AG04450 (cell line): ENCODE measurements around the gene SRPK2. TPM values are rescaled to one million over a fixed set of nuclear protein-coding genes. Genes with fewer than 3 reads are reported as not detected.
A peak's percentile ranks its signal among the peaks of the same experiment; 100 is the strongest.
"Not testable (repeated sequence)": the region's sequence is repeated elsewhere in the genome, so short reads cannot be mapped to it uniquely, and the experiment has no call there.

Source experiments
- CTCF ChIA-PET: fragments of 300-600, 350-600 bp; formaldehyde crosslinking; extraction: SDS; loops from one replicate; lab custom pipeline; 2022; ENCODE audit warnings: antibody characterized with exemption, inconsistent platforms; lab: Charles Lee
- POLR2A ChIA-PET: fragments of 350-600 bp; formaldehyde crosslinking; extraction: SDS; loops from one replicate; lab custom pipeline; 2021; ENCODE audit warnings: antibody characterized with exemption, inconsistent platforms; lab: Yijun Ruan, JAX
- DNase-seq: peaks from one replicate; pipeline ENCODE4 v3.0.0-alpha.2; 2011; ENCODE audit warnings: low read depth, low spot score
- H3K27ac ChIP-seq: one replicate; pipeline ENCODE4 v1.5.1; 2012; ENCODE audit warnings: low read depth, low read length, control low read depth
- H3K27me3 ChIP-seq: one replicate; pipeline ENCODE4 v1.6.0; 2012; ENCODE audit warnings: low read length; ENCODE audit not compliant: control insufficient read depth, insufficient read depth
- H3K4me3 ChIP-seq: 2 replicates; pipeline ENCODE4 v1.5.1; 2011; ENCODE audit warnings: mild to moderate bottlenecking, low read depth, low read length, control low read depth
- H3K9me3 ChIP-seq: 2 replicates; pipeline ENCODE4 v1.5.1; 2012; ENCODE audit warnings: low read length; ENCODE audit not compliant: control insufficient read depth, insufficient read depth
- CTCF ChIP-seq: IDR thresholded peaks from 2 replicates; pipeline ENCODE4 v1.5.1; 2011; ENCODE audit warnings: low read depth, low read length, control low read depth, inconsistent platforms
- polyA plus RNA-seq: library from polyadenylated mRNA; depleted of rRNA; stranded (reverse); fragments of >200 nt; gene quantifications from 2 replicates; pipeline ENCODE4 v1.2.3, GENCODE V29; 2011

The SRPK2 gene
- polyA plus RNA-seq, 1 experiment = 22.4 TPM

- DNase-seq = no peak
- Histone ChIP-seq H3K27ac (no peak overlapping the region), H3K9me3 (no peaks in the 10 kb centered on the region), H3K27me3 (no peaks in the 10 kb centered on the region), H3K4me3 (no peak overlapping the region)
- no peak for TF ChIP-seq CTCF
- POLR2A ChIA-PET = no interaction called here
- CTCF ChIA-PET = interaction anchor here (0.6 to 0.9 kb wide), 3 partner anchors 11 to 75 kb away, joined by 3 to 5 read pairs (median 3); no protein-coding TSS in a partner anchor
These were observed 189.3 kb downstream of the SRPK2 start for GRCh38 chr7:105199386-105199785.

GRCh38 chr7:105198223-105198622 lies 190.5 kb downstream of the SRPK2 start:
- H3K9me3 ChIP-seq = no peaks in the 10 kb centered on the region
- H3K27me3 ChIP-seq = no peaks in the 10 kb centered on the region
- no peak for TF ChIP-seq CTCF
- no peak overlapping the region for H3K27ac ChIP-seq
- POLR2A ChIA-PET = no interaction called here
- peak; percentile 83 for DNase-seq
- no peak overlapping the region for H3K4me3 ChIP-seq
- CTCF ChIA-PET = no interaction called here

- no peak for DNase-seq
- no peak overlapping the region for H3K27ac ChIP-seq
- H3K27me3 ChIP-seq = no peaks in the 10 kb centered on the region
- ChIA-PET POLR2A (no interaction called here), CTCF (no interaction called here)
- no peak overlapping the region for H3K4me3 ChIP-seq
- H3K9me3 ChIP-seq = no peaks in the 10 kb centered on the region
- TF ChIP-seq CTCF = no peak
These were observed 192.2 kb downstream of the SRPK2 start for GRCh38 chr7:105196473-105196872.

- Histone ChIP-seq H3K27ac (no peak overlapping the region), H3K9me3 (no peaks in the 10 kb centered on the region), H3K4me3 (no peak overlapping the region), H3K27me3 (no peaks in the 10 kb centered on the region)
- DNase-seq = no peak
- ChIA-PET CTCF (no interaction called here), POLR2A (no interaction called here)
- TF ChIP-seq CTCF = no peak
These were observed 192.8 kb downstream of the SRPK2 start for GRCh38 chr7:105195891-105196290.

- H3K27me3 ChIP-seq, H3K27ac ChIP-seq, DNase-seq, H3K4me3 ChIP-seq, POLR2A ChIA-PET, H3K9me3 ChIP-seq, CTCF ChIA-PET: not testable (repeated sequence)
These were observed 193.8 kb downstream of the SRPK2 start for GRCh38 chr7:105194959-105195358.

- Histone ChIP-seq H3K4me3 (no peak overlapping the region), H3K27ac (no peak overlapping the region), H3K9me3 (no peaks in the 10 kb centered on the region), H3K27me3 (no peaks in the 10 kb centered on the region)
- ChIA-PET POLR2A (interaction anchor here (0.7 kb wide), 1 partner anchor 78 kb away, joined by 3 read pairs; no protein-coding TSS in a partner anchor), CTCF (no interaction called here)
- DNase-seq = no peak
- TF ChIP-seq CTCF = no peak
These were observed 197.4 kb downstream of the SRPK2 start for GRCh38 chr7:105191331-105191730.
